Measurements from ENCODE around the gene LXN. TPM values are rescaled to one million over a fixed set of nuclear protein-coding genes. Genes with fewer than 3 reads are reported as not detected.

Gene LXN
- total RNA-seq, 4 donors from 2014 or later = 18.2 to 33.6 (median 26.0) TPM

DNA sequence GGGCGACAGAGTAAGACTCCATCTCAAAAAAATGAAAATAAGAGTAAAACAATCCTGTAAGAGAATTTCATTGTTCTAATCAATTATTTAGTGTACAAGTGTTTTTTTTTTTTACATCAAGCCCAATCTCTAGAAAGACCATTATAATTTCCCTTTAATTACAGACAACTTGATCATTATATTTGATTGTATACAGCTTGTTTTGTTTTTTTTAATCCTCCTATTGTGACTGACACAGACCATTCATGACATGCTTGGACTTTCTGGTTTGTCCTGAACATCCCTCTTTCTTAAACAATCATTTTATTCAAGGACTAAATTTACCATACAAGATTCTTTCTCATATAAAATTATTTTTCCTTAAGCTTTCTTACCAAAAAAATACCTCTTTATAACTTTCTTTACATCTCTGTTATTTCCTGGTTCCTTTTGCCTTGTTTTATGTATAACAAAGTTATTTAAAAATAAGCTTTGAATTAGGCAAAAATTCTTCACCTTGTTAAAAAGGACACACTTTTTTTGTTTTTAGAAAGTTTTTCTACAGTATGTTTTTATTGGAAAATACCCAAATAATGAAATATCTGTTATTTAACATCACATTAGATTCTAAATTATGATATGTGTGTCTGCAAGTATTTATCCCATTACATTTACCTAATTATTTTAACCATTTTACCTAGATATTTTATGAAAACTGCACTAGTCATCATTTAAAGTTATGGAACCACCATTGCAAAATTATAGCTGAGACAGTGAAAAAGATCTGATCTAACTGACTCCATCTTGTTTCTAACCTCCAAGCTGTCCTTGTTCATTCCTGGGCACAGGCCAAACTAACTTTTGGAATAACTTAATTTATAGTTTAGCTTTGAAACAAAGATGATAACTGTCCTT, 54.2 kb downstream of the LXN start:
- H3K4me3 ChIP-seq = no peak overlapping the region
- H3K9me3 ChIP-seq = peaks cover 0 to 11% (median 4%) of the 10 kb centered on the region in 4 donors
- H3K4me1 ChIP-seq = no peaks in the 10 kb centered on the region

More for the DNA sequence above, 54.2 kb downstream of the LXN start:
- Histone ChIP-seq H3K36me3 (no peaks in the 10 kb centered on the region), H3K27me3 (no peaks in the 10 kb centered on the region), H3K27ac (no peak overlapping the region)
- no peak for DNase-seq
- no peak for TF ChIP-seq CTCF (IDR thresholded peaks at IDR 0.05)
- TF ChIP-seq POLR2A (IDR thresholded peaks at IDR 0.05) = no peak

Small RNAs within 50 kb of the gene (small RNA-seq; reads per million reads assigned to genes)
- 0 reads per million in 2 donors for gene AC025033.1
- gene AC080013.6 = 0 reads per million in 2 donors

Other genes starting within 250 kb of the LXN start
- gene MLF1, start 101.5 kb downstream of the LXN start, total RNA-seq = 1 to 10 TPM in 2 of 4 donors, not detected in 2; 1.3 to 4.1 TPM
- gene GFM1, start 28.1 kb downstream of the LXN start, total RNA-seq = 10 to 100 TPM; 27.2 to 66.6 (median 44.5) TPM
- gene RARRES1, start 59.8 kb upstream of the LXN start, total RNA-seq = 100 to 1,000 TPM in 2 of 4 donors, 10 to 100 TPM in 2; 11.6 to 225 (median 84.9) TPM
- gene MFSD1, start 129.4 kb upstream of the LXN start, total RNA-seq = 10 to 100 TPM; 14.9 to 48.0 (median 42.6) TPM